Measurements from ENCODE around the gene LRRC2. TPM values are rescaled to one million over a fixed set of nuclear protein-coding genes. Genes with fewer than 3 reads are reported as not detected.
A peak's percentile ranks its signal among the peaks of the same experiment; 100 is the strongest.

Gene LRRC2
- total and polyA plus RNA-seq, 2 donors (not counting 3 experiments of a cell fraction or from before 2014, with no cell fraction given): 0.14 to 0.73 TPM

- H3K9ac ChIP-seq (replicated peaks; ENCODE audit: extremely low read depth, insufficient read depth, low read length): no peak overlapping the region
- no peaks in the 10 kb centered on the region for H3K9me3 ChIP-seq (replicated peaks; ENCODE audit: control insufficient read depth, insufficient read depth, low read length)
- intact Hi-C loops (cut with micrococcal nuclease): no loop called here
- peak overlapping the region; percentile 67 for H2AFZ ChIP-seq (ENCODE audit: low read depth, low read length)
- FAIRE-seq (no peak), DNase-seq (ENCODE audit: low read depth, low spot score) (no peak)
- TF ChIP-seq MAX (IDR thresholded peaks at IDR 0.05; ENCODE audit: insufficient read depth, insufficient read length): no peak
- TF ChIP-seq EZH2 (IDR thresholded peaks at IDR 0.05; ENCODE audit: borderline replicate concordance, low read depth, low read length, severe bottlenecking): no peak
- no peak for TF ChIP-seq JUN (IDR thresholded peaks at IDR 0.05; ENCODE audit: borderline replicate concordance, insufficient read depth, insufficient read length, low read depth)
- no peak for TF ChIP-seq FOS (IDR thresholded peaks at IDR 0.05; ENCODE audit: borderline replicate concordance, insufficient read depth, low read length)
- no peak overlapping the region for H3K27ac ChIP-seq (ENCODE audit: insufficient read depth, low read depth, low read length)
- no TSS peak for BruUV-seq (replicated peaks)
- ChIA-PET POLR2A (no interaction called here), CTCF (interaction anchor here (1.1 to 4.9 kb wide), 8 partner anchors 8 to 140 kb away, joined by 4 to 260 read pairs (median 35); partner anchors contain the start of genes LRRC2 and RTP3)
- no peaks in the 10 kb centered on the region for H4K20me1 ChIP-seq (replicated peaks; ENCODE audit: control insufficient read depth, extremely low read depth, insufficient read depth, low read length)
- no peaks in the 10 kb centered on the region for H3K9me1 ChIP-seq (replicated peaks; ENCODE audit: control insufficient read depth, extremely low read depth, insufficient read depth, low read length)
- no peak overlapping the region for H3K4me3 ChIP-seq (replicated peaks in 1 of 3; ENCODE audit: insufficient read depth in 1 of 3, low read depth in 1 of 3, low read length in 3 of 3)
- dilution Hi-C loops (cut with MboI; ENCODE audit: extremely low pct_ligation_motif_present, low sequenced_read_pairs): no loop called here
- peaks cover 2 to 7% of the 10 kb centered on the region in 2 experiments for H3K27me3 ChIP-seq (ENCODE audit: control insufficient read depth in 2 of 2, insufficient read depth in 2 of 2, low read length in 2 of 2)
- no peak overlapping the region for H3K4me2 ChIP-seq (ENCODE audit: insufficient read depth, low read length)
- H3K79me2 ChIP-seq (ENCODE audit: control insufficient read depth, insufficient read depth, low read length): no peaks in the 10 kb centered on the region
- peaks cover 2% of the 10 kb centered on the region for H3K4me1 ChIP-seq (ENCODE audit: control insufficient read depth, extremely low read depth, insufficient read depth, low read length)
- no peaks in the 10 kb centered on the region for H3K36me3 ChIP-seq (ENCODE audit: control insufficient read depth in 2 of 2, extremely low read depth in 1 of 2, insufficient read depth in 2 of 2, low read length in 2 of 2)
Observed at GRCh38 chr3:46490338-46491084, 75.6 kb downstream of the LRRC2 start.

GRCh38 chr3:46489875-46490274 lies 76.2 kb downstream of the LRRC2 start:
- H2AFZ ChIP-seq (ENCODE audit: low read depth, low read length): no peak overlapping the region
- no peak overlapping the region for H3K4me2 ChIP-seq (ENCODE audit: insufficient read depth, low read length)
- DNase-seq (ENCODE audit: low read depth, low spot score) (no peak), FAIRE-seq (no peak)
- dilution Hi-C loops (cut with MboI; ENCODE audit: extremely low pct_ligation_motif_present, low sequenced_read_pairs): no loop called here
- no peaks in the 10 kb centered on the region for H3K9me1 ChIP-seq (replicated peaks; ENCODE audit: control insufficient read depth, extremely low read depth, insufficient read depth, low read length)
- H3K9me3 ChIP-seq (replicated peaks; ENCODE audit: control insufficient read depth, insufficient read depth, low read length): no peaks in the 10 kb centered on the region
- peaks cover 2 to 7% of the 10 kb centered on the region in 2 experiments for H3K27me3 ChIP-seq (ENCODE audit: control insufficient read depth in 2 of 2, insufficient read depth in 2 of 2, low read length in 2 of 2)
- H3K4me3 ChIP-seq (replicated peaks in 1 of 3; ENCODE audit: insufficient read depth in 1 of 3, low read depth in 1 of 3, low read length in 3 of 3): no peak overlapping the region
- intact Hi-C loops (cut with micrococcal nuclease): loop anchor here (10.0 kb wide), 1 partner anchor 405 kb away; no protein-coding TSS in a partner anchor
- no peak overlapping the region for H3K9ac ChIP-seq (replicated peaks; ENCODE audit: extremely low read depth, insufficient read depth, low read length)
- TF ChIP-seq GATA2 (IDR thresholded peaks at IDR 0.05; ENCODE audit: insufficient read depth, insufficient read length, low read depth, low read length): no peak
- TF ChIP-seq EZH2 (IDR thresholded peaks at IDR 0.05; ENCODE audit: borderline replicate concordance, low read depth, low read length, severe bottlenecking): no peak
- no peak for TF ChIP-seq MYC (IDR thresholded peaks at IDR 0.05; ENCODE audit: low read depth, low read length)
- TF ChIP-seq JUN (IDR thresholded peaks at IDR 0.05; ENCODE audit: borderline replicate concordance, insufficient read depth, insufficient read length, low read depth): no peak
- no peak for TF ChIP-seq MAX (IDR thresholded peaks at IDR 0.05; ENCODE audit: insufficient read depth, insufficient read length)
- TF ChIP-seq POLR2A (IDR thresholded peaks at IDR 0.05; ENCODE audit: low read depth, low read length): no peak
- TF ChIP-seq CTCF (IDR thresholded peaks at IDR 0.05; ENCODE audit: extremely low read depth in 1 of 2, insufficient read depth in 1 of 2, low read depth in 1 of 2, low read length in 2 of 2): no peak
- no peak for TF ChIP-seq FOS (IDR thresholded peaks at IDR 0.05; ENCODE audit: borderline replicate concordance, insufficient read depth, low read length)
- TF ChIP-seq POLR2AphosphoS5 (IDR thresholded peaks at IDR 0.05; ENCODE audit: insufficient read depth, low read depth, low read length): no peak
- no TSS peak for BruUV-seq (replicated peaks)
- no peaks in the 10 kb centered on the region for H4K20me1 ChIP-seq (replicated peaks; ENCODE audit: control insufficient read depth, extremely low read depth, insufficient read depth, low read length)
- H3K79me2 ChIP-seq (ENCODE audit: control insufficient read depth, insufficient read depth, low read length): no peaks in the 10 kb centered on the region
- H3K4me1 ChIP-seq (ENCODE audit: control insufficient read depth, extremely low read depth, insufficient read depth, low read length): peaks cover 2% of the 10 kb centered on the region
- CTCF ChIA-PET: interaction anchor here (0.9 to 4.9 kb wide), 25 partner anchors 8 to 206 kb away, joined by 3 to 260 read pairs (median 15); partner anchors contain the start of genes LRRC2 and RTP3
- no peak overlapping the region for H3K27ac ChIP-seq (ENCODE audit: insufficient read depth, low read depth, low read length)
- H3K36me3 ChIP-seq (ENCODE audit: control insufficient read depth in 2 of 2, extremely low read depth in 1 of 2, insufficient read depth in 2 of 2, low read length in 2 of 2): no peaks in the 10 kb centered on the region
- POLR2A ChIA-PET: interaction anchor here (1.9 kb wide), 1 partner anchor 69 kb away, joined by 5 read pairs; no protein-coding TSS in a partner anchor
